IPS-18a (cell line): ENCODE results near the gene ZDHHC11.

Experiments
- H3K27ac ChIP-seq: one replicate; pipeline ENCODE4 v1.5.1; 2013; ENCODE audit warnings: low read length
- H3K27me3 ChIP-seq: one replicate; pipeline ENCODE4 v1.6.1; 2013; ENCODE audit warnings: mild to moderate bottlenecking, low read length; ENCODE audit not compliant: control insufficient read depth, insufficient read depth
- H3K36me3 ChIP-seq: one replicate; pipeline ENCODE4 v1.6.1; 2013; ENCODE audit warnings: low read depth, low read length; ENCODE audit not compliant: control insufficient read depth
- H3K4me1 ChIP-seq: one replicate; pipeline ENCODE4 v1.6.1; 2013; ENCODE audit warnings: low read depth, low read length; ENCODE audit not compliant: control insufficient read depth
- H3K4me3 ChIP-seq: one replicate; pipeline ENCODE4 v1.5.1; 2013; ENCODE audit warnings: low read length
- H3K9ac ChIP-seq: one replicate; pipeline ENCODE4 v1.6.1; 2013; ENCODE audit warnings: mild to moderate bottlenecking, low read length, moderate library complexity
- H3K9me3 ChIP-seq: one replicate; pipeline ENCODE4 v1.6.1; 2013; ENCODE audit warnings: low read depth, low read length; ENCODE audit not compliant: control insufficient read depth

ZDHHC11 gene

DNA sequence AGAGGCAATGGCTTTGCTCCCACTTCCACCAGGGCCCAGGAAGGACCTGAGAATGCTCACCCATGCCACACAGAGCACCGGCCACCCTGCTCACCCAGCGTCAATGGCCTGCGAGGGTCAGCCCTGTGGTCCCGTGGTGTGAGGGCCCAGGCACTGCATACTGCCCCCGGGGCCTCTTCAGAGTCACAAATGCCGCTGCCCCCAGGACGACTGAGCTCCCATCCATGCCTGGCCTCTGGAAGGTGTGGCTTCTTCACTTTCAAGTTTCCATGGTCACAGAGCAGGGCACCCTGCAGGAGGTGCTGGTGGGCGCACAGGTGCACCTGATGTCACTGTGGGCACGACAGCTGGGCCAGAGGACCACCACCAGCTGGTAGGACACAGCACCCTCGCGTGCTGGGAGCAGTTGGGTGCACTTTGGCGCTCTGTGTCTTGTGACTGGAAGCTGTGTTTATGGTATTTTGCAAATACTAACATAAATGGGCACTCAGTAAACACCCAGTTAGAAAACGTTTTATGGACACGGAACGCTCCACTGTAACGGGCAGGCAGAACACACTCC, 12.5 kb upstream of the ZDHHC11 start:
- Histone ChIP-seq H3K4me3 (no peak overlapping the region), H3K36me3 (peaks cover 53% of the 10 kb centered on the region), H3K9ac (no peak overlapping the region), H3K4me1 (no peaks in the 10 kb centered on the region), H3K27ac (no peak overlapping the region), H3K27me3 (no peaks in the 10 kb centered on the region), H3K9me3 (no peaks in the 10 kb centered on the region)

DNA sequence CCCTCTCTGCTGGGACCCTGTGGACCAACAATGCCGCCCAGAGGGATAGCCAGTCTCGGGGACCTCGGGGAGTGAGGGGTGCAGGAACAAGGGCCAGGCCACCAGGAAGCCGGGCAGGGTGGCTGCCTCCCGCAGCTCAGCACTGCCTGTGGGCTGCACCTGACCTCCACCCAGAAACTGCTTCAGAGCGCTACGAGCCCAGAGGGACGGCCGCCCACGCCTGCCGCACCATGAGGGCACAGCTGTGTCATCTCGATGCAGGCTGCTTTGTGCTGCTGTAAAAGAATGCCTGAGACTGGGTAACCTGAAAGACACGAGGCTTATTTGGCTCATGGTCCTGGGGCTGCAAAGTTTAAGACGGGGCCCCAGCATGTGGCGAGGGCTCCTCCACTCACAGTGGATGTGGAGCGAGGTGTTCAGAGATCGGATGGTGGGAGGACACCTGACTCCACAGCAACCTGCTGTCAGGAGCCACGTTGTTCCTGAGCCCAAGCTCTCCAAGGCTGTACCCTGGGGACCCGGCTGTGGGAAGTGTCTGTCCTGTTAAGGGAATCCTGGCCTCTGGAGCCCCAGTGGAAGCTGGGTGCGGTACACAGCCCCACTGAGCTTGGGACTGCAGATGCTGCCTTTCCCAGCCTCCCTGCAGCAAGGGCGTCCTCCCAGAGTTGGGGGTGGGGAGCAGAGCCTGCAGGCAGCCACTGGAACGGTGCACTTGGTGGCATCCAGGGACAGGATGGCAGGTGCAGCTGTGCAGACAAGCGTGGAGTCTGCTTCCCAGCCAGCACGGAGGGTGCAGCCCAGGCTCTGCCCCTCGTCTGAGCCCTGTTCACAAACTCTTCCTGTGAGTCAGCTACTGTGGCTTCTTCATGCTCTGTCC, 11.8 kb upstream of the ZDHHC11 start:
- no peaks in the 10 kb centered on the region for H3K27me3 ChIP-seq
- H3K36me3 ChIP-seq = peaks cover 45% of the 10 kb centered on the region
- H3K27ac ChIP-seq = no peak overlapping the region
- H3K4me1 ChIP-seq = no peaks in the 10 kb centered on the region
- H3K4me3 ChIP-seq = no peak overlapping the region
- H3K9me3 ChIP-seq = no peaks in the 10 kb centered on the region
- no peak overlapping the region for H3K9ac ChIP-seq

DNA sequence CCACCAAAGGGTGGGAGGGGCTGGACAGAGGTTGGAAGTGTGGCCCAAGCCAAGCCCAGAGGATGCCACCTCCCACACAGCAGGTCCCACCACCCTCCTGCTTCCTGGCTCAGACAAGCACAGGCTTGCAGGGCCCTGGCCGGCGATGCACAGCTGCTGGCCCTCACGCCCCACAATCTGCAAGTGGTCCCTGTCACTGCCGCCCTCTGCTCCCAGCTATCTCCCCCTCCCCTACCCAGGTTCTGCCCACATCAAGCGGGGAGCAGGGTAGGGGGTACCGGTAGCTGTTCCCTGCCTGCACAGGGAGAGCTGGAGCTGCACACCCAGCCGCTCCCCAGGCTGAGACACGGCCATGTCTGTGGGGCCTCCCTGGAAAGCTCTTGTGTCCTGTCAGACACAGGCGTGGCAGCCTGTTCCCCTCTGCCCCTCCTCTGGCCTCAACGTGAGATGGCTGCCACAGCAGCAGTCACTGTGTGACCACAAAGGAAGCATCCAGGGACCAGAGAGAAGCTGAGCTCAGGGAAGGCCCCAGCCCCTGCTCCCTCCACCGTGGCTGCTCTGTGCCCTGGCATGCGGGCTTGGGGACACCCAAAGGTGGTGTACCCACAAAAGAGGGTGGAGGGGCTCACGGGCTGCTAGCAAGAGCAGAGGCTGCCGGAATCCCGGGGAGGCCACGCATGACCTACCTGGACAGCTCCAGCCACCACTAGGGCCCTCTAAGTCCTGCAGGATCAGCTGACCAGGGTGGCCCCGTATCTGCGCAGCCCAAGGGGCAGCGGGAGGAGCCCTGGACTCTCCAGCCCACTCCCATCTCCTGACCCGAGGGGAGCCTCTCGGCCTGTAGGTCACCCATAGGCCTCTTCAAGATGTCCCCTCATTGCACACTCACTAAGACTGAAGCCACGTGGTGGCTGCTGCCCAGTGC, 10.9 kb upstream of the ZDHHC11 start:
- no peaks in the 10 kb centered on the region for H3K27me3 ChIP-seq
- H3K4me1 ChIP-seq = no peaks in the 10 kb centered on the region
- no peaks in the 10 kb centered on the region for H3K9me3 ChIP-seq
- no peak overlapping the region for H3K27ac ChIP-seq
- no peak overlapping the region for H3K4me3 ChIP-seq
- no peak overlapping the region for H3K9ac ChIP-seq
- peaks cover 39% of the 10 kb centered on the region for H3K36me3 ChIP-seq

GRCh38 chr5:860506-861150, 9.8 kb upstream of the ZDHHC11 start:
- no peaks in the 10 kb centered on the region for H3K27me3 ChIP-seq
- H3K4me3 ChIP-seq = no peak overlapping the region
- H3K36me3 ChIP-seq = peaks cover 32% of the 10 kb centered on the region
- no peak overlapping the region for H3K27ac ChIP-seq
- no peak overlapping the region for H3K9ac ChIP-seq
- H3K4me1 ChIP-seq = no peaks in the 10 kb centered on the region
- no peaks in the 10 kb centered on the region for H3K9me3 ChIP-seq

GRCh38 chr5:859798-860296, 9.1 kb upstream of the ZDHHC11 start:
- H3K27me3 ChIP-seq = no peaks in the 10 kb centered on the region
- no peak overlapping the region for H3K27ac ChIP-seq
- H3K9me3 ChIP-seq = no peaks in the 10 kb centered on the region
- H3K36me3 ChIP-seq = peaks cover 24% of the 10 kb centered on the region
- no peak overlapping the region for H3K9ac ChIP-seq
- no peaks in the 10 kb centered on the region for H3K4me1 ChIP-seq
- no peak overlapping the region for H3K4me3 ChIP-seq

GRCh38 chr5:859391-859790, 8.6 kb upstream of the ZDHHC11 start:
- Histone ChIP-seq H3K9ac (no peak overlapping the region), H3K27ac (no peak overlapping the region), H3K4me3 (no peak overlapping the region), H3K4me1 (no peaks in the 10 kb centered on the region), H3K9me3 (no peaks in the 10 kb centered on the region), H3K27me3 (no peaks in the 10 kb centered on the region), H3K36me3 (peaks cover 20% of the 10 kb centered on the region)

DNA sequence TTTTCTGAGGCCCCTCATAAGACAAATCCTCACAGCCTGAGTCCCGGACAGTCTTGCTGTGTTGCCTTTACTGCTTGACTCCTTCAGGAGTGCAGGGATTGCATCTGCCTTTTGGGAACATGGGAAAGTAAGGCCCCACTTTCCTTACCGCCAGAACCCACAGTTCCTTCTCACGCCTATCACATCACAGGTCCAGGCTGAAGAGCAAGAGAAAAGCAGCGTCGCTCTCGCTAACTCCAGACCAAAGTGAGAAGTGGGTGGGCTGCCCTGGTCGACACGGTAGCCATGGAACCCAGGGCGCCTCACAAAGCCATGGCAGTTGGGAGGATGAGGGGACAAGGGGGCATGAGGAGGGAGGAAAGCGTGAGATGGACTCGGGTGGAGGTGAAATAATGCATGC, 7.9 kb upstream of the ZDHHC11 start:
- Histone ChIP-seq H3K9me3 (no peaks in the 10 kb centered on the region), H3K27me3 (no peaks in the 10 kb centered on the region), H3K27ac (no peak overlapping the region), H3K4me3 (no peak overlapping the region), H3K36me3 (peaks cover 13% of the 10 kb centered on the region), H3K4me1 (no peaks in the 10 kb centered on the region), H3K9ac (no peak overlapping the region)

DNA sequence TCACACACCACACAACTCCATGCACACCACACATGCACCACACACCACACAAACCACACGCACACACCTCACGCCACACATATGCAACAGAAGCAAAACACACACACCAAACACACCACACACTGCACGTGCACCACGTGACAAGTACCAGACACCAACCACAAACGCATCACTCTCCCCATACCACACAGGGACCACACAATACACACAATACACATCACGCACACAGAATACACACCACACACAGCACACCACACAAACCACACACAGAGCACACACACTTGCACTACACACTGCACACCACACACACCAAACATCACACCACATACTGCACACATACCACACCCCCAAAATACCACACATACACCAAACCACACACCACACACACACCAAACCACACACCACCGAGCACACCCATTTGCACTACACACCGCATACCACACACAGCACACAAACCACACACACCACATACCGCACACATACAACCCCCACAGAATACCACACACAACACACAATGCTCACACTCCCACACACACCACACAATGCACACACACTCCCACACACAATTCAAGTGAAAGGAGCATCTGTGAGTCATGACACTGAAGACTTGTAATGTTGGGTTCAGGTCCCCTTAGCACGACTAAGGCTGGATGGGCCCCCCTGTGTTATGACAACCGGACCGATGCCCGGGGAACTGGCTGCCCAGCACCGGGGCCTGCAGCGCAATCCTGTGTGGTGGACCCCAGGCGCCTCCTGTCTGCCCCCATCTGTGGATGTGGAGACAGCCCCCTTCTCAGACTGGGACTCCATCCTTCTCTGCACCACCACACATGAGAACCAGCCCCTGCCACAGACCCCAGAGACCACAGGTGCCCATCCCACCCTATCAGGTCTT, 6.0 kb upstream of the ZDHHC11 start:
- Histone ChIP-seq H3K4me3 (no peak overlapping the region), H3K27ac (no peak overlapping the region), H3K27me3 (no peaks in the 10 kb centered on the region), H3K9ac (no peak overlapping the region), H3K4me1 (no peaks in the 10 kb centered on the region), H3K36me3 (no peaks in the 10 kb centered on the region), H3K9me3 (no peaks in the 10 kb centered on the region)

DNA sequence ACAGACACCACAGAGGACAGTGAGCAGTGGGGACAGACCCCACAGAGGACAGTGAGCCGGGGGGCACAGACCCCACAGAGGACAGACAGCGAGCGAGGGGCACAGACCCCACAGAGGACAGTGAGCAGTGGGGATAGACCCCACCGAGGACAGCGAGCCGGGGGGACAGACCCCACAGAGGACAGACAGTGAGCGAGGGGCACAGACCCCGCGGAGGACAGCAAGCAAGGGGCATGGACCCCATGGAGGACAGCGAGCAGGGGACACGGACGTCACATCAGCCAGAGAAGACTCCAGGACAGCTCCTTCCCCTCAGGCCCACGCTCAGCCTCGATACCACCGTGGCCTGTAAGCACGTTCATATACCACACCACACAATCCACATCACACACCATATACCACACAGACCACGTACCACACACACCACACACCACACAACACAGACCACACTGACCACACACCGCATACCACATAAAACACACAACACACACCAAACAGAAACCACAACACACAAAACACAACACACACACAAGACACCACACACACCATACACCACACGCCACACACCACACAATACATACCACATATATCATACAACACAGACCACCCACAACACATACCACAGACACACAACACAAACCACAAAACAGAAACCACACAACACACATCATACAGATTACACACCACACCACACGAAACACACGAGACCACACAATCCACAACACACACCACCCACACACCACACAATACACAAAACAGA, 5.2 kb upstream of the ZDHHC11 start:
- Histone ChIP-seq H3K36me3 (no peaks in the 10 kb centered on the region), H3K27me3 (no peaks in the 10 kb centered on the region), H3K27ac (no peak overlapping the region), H3K9me3 (no peaks in the 10 kb centered on the region), H3K4me3 (no peak overlapping the region), H3K9ac (no peak overlapping the region), H3K4me1 (no peaks in the 10 kb centered on the region)
